ENCODE results near the gene C1orf87.

C1orf87 gene

DNA sequence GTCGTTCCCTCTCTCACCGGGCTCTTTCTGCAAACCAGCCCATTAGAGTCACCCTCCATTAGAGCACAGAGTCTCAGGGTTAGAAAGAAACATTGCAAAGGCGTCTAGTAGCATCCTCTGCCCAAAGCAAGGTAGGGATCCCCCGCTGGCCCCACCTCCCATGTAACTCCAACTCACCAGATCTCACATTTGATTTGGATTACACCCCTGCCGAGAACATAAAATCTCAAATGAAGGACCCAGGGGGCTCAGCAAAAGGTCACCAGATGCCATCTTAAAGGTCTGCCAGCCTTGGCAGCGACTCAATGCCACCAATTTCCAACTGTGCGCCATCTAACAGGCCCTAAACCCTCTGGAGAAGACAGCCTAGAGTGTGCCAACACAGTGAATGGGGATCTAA lies 14.1 kb downstream of the C1orf87 start:
- FAIRE-seq = no peak

- no peak for FAIRE-seq
These were observed 18.2 kb downstream of the C1orf87 start for GRCh38 chr1:60055336-60055735.

DNA sequence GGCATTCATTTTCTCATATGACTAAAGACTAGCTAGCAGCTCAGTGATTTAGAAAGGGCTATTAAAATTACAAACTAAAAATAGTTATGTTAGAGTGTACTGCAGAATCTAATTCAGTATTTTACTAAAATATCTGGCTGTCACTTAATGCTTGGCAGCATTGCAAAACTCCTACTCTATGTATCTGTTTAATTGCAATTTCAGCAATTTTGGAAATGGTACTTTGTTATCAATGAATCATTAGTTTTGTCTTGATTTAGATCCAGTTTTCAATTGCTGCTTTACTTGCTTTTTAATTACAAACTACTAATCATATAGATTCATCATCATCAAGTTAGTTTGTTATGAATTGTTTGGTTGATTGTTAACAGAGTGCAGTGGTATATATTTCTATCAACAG lies 19.2 kb downstream of the C1orf87 start:
- no peak for FAIRE-seq

DNA sequence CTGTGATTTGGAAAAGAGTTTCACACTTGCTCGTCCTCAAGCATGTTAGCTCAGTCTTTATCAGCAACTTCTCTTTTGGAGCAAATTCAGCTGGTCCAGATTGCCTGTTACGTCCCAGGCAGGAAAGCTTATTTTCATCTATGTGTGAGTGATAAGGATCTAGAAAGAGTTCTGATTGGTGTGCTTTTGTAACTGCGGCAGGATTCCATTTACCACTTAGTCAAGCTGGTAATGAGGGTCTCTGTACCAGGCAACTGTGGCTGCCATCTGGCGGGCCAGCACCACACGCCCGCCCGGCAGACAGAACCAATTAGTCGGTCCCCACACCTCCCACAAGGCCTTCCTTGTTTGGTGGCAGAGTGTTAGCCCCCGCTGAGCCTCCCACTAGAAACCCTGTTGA lies 21.0 kb downstream of the C1orf87 start:
- FAIRE-seq = no peak

DNA sequence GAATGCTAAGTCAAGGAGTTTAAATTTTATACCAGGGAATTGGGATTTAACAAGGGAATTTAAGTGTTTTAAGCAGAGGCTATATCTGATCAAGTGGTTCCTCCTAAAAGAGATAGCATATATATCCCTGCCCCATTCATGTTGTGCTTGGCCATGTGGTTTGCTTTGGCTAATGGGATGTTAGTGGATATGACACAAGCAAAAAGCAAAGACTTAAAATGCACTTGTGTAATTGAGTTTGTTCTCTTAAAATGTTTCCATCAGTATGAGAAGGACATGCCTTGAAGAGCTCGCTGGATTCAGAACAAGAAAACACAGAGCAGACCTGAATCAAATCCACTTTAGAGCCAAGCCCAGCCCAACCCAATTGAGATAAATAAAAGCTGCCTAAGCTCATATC lies 22.4 kb downstream of the C1orf87 start:
- no peak for FAIRE-seq

DNA sequence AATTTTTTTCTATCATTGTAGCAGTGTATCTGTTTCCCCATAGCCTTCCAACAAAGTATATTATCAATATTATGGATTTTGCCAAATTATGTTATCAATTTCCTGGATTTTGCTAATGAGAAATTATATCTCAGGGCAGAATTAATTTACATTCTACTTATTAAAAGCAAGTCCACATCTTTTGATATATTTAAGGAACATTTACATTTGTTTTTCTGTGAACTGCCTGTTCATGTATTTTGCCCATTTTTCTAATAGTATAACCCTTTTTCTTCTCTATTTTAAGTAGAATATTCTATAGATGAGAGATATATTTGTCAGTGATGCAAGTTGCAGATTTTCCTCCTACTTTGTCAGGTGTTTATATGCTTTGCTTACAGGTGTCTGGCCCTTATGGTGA lies 24.4 kb downstream of the C1orf87 start:
- FAIRE-seq = no peak

DNA sequence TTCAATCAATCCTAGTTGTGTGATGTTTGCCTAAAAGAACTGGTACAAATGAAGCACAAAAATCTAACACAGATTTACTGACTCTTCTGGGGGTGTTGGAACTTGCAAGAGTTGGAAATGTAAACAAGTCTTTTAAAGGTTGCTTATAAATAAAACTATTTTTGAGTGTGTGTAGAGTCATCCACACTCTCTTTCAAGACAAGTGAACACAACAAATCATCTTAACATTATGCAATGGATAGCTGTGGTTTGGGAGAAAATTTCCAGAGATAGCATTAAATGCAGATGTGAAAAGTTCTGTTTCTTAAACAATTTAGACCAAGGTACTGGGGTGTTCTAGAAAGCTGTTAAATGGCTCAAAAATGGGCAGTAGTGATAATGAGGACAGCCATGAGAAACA lies 28.7 kb downstream of the C1orf87 start:
- no peak for FAIRE-seq

- no peak for FAIRE-seq
These were observed 31.8 kb downstream of the C1orf87 start for GRCh38 chr1:60041783-60042182.

DNA sequence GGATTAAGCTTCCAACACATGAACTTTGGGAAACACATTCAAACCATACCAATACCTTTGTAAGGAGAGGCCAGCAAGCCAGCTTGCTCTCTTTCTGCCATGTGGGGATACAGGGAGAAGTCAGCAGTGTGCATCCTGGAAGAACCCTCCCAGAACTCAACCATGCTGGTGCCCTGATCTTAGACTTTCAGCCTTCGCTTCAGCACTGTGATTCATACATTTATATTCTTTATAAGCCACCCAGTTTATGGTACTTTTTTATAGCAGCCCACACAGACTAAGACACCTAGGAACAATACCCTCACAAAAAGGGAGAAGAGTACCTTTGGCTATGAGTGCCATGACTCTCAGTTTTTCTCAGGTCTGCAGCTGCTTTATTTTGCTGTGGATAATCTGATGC lies 35.9 kb downstream of the C1orf87 start:
- FAIRE-seq = no peak

GRCh38 chr1:60036856-60037460 lies 36.6 kb downstream of the C1orf87 start:
- no peak for FAIRE-seq

- no peak for FAIRE-seq
These were observed 37.6 kb downstream of the C1orf87 start for GRCh38 chr1:60035921-60036320.

DNA sequence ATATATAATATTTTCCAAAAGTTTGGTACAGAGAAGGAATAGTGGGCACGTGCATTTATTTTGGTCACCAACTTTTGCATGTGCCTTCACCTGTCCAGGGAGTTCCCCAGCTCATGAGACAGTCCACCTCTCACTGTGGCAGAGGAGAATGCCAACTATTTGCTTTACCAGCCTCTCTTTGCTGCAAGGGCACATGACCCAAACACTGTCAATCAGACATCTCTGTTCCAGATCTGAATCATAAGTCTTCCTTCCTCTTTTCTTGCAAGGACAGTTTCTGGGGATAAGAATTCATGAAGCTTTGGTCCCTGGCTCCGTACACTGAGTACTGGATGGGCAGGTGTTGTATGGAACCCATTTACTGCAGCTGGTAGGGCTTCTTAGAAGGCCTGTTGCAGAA lies 38.6 kb downstream of the C1orf87 start:
- FAIRE-seq = no peak

DNA sequence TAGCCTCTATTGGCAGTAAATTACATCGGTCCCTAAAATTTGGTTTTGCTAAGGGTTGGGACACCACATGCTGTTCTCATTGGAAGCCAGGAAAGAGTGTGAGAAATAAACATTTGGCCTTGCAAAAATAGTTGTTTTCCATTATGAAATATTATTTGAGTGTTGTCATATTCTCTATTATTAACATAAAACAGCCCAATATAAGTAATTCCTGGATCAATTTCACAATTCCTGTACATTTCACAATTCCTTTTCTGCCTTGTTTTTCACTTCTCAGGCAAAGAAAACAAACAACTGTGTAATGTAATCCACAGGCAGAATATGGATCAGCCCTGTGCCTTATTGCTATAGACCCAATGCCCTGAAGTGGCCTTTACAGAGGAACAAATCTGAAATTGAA lies 40.5 kb downstream of the C1orf87 start:
- FAIRE-seq = no peak

DNA sequence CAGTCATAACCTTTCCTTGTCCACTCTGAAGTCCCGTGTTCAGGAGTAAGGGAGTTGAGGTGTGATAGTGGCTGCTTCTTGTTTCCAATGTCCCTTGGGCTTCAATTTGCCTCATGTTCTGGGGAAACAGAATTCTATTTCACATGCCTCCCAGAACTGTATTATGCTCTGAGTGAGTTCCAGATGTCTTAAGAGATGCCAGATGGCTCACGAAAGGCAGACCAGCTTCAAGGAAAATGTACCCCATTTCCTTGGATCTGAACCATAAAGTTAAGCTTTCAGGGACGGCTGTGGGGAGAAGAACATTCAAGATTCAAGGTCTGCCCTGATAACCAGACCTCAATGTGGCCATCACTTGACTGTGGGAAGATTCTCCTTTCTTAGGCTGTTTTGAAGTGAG lies 42.4 kb downstream of the C1orf87 start:
- no peak for FAIRE-seq

- no peak for FAIRE-seq
These were observed 48.0 kb downstream of the C1orf87 start for GRCh38 chr1:60025552-60025951.

GRCh38 chr1:60017508-60018205 lies 55.9 kb downstream of the C1orf87 start:
- no peak for FAIRE-seq

DNA sequence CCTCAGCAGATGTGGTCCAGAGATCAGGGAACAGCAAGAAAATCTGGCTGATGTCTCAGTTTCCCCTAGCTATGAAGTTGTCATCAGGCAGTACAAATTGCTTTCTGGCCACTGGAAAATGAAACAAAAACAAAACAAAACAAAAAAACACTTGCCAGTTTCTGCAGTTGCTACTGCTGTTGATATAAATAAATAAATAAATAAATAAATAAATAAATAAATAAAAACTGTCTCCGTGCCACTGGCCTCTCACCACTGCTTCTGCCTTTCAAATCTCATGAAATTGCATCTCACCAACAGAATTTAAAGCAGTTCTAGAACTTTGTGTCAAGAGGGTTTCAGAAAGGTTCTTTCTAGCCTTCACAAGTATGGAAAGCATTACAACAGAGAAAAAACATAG lies 62.9 kb downstream of the C1orf87 start:
- no peak for FAIRE-seq

DNA sequence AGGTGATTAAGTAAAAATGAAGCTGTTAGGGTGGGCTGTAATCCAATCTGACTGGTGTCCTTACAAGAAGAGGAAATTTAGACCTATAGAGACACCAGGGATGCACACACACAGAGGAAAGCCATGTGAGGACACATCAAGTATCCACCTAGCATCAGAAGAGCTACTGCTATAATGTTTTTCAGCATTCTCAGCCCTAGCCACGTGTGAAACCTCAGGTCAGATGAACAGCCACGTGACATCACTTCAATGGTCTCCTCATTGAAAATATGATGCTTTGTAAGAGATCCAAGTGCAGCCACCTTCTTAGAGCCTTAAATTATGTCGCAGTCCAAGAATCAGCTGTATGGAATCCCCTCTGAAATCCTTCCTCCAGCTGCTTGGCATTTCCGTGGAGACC lies 65.1 kb downstream of the C1orf87 start:
- FAIRE-seq = no peak

DNA sequence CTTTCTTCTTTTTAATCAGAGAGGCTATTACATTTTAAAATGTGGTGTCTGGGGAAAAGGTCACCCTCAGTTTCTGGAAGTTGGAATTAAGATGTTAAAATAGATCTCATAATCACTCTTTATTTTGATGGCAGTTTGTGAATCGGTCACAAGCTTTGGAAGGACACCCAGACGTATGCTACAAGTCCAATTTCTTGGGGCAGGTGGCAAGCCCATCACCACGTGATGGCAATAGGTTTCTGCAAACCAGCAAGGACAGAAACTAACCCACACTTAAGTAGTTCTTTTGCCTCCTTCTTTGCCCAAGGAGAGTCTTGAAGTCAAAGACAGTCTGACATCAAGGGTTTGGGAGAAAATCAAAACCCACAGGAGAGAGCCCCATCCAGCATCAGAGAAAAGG lies 72.9 kb downstream of the C1orf87 start:
- FAIRE-seq = no peak

DNA sequence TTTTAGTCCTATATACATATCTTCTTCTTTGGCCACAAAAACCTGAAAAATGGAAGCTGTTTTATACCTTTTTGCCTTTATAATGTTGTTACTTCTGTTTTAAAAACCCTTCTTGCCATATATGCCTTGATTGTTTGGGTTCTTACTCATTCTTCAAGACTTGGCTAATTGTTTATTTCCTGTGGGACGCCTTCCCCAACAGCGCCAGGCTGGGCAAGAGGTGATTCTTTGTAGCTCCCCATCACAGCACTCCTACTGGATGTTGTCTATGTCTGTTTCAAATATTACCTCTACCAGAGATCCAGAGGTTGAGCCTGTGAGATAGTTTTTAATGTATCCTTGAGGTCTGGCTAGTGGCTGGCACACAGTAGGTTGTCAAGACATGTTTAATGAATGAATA lies 73.8 kb downstream of the C1orf87 start:
- FAIRE-seq = no peak

DNA sequence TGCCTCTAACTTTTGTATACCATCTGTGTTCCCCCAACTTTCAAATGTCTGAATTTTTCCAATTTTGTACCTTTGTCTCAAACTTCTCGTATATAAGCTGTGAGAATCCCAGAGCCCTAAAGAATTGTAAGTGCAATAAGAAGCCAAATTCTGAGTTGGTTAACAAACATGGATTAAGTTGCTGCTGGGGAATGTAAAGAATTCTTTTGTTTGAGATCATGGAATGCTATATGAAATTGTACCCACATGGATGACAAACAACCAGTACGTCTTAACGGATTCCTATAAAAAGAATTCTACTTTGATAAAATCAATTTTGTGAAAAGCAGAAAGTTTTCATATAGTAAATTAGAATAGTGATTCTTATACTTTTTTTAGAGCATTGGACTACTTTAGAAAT lies 74.6 kb downstream of the C1orf87 start:
- FAIRE-seq = no peak

GRCh38 chr1:59997479-59998115 lies 76.0 kb downstream of the C1orf87 start:
- FAIRE-seq = no peak

- no peak for FAIRE-seq
These were observed 79.0 kb downstream of the C1orf87 start for GRCh38 chr1:59994302-59995198.

Data from endometrium (tissue), 2 donors.